HepG2 (cell line): ENCODE measurements around the gene GAL3ST1. TPM values are rescaled to one million over a fixed set of nuclear protein-coding genes. Genes with fewer than 3 reads are reported as not detected.

Source experiments
- AGO2 ChIP-seq: fragments of 200-400 bp; formaldehyde crosslinking; optimal IDR thresholded peaks from 2 replicates; pipeline ENCODE3; 2017; ENCODE audit warnings: mild to moderate bottlenecking, low read depth, low read length, moderate library complexity
- HES4 ChIP-seq: sonication (generic); formaldehyde crosslinking; IDR thresholded peaks from 2 replicates; pipeline ENCODE4 v1.9.0; 2021; ENCODE audit warnings: mild to moderate bottlenecking, missing genetic modification reagents, borderline replicate concordance
- HNRNPL ChIP-seq: fragments of 200-400 bp; formaldehyde crosslinking; IDR thresholded peaks from 2 replicates; pipeline ENCODE4 v1.6.1; 2017; ENCODE audit warnings: mild to moderate bottlenecking, low read depth, low read length
- RBM22 ChIP-seq: fragments of 200-400 bp; formaldehyde crosslinking; optimal IDR thresholded peaks from 2 replicates; pipeline ENCODE3; 2017; ENCODE audit warnings: mild to moderate bottlenecking, low read length, moderate library complexity
- ZNF552 ChIP-seq: sonication (generic); formaldehyde crosslinking; IDR thresholded peaks from 2 replicates; pipeline ENCODE4 v1.9.0; 2022; ENCODE audit warnings: missing genetic modification reagents, mild to moderate bottlenecking, borderline replicate concordance
- polyA plus RNA-seq, 8 experiments: library from polyadenylated mRNA; depleted of rRNA in 3 of 8; stranded (reverse) in 7 of 8; unstranded in 1 of 8; fragments of >200 nt; fragmentation: Illumina TruSeq in 4 of 8; extraction: Trizol in 4 of 8; gene quantifications; 2 replicates each; pipeline versions ENCODE4 v1.2.1 to v1.2.3, GENCODE V29; 2011 to 2016; ENCODE audit warnings: low read depth in 4 of 8, missing spikeins in 1 of 8, mixed read lengths in 1 of 8; ENCODE audit not compliant: insufficient read depth in 1 of 8
- total RNA-seq, 5 experiments: library from RNA; depleted of rRNA; stranded (reverse); fragments of >200 nt; fragmentation: Illumina TruSeq; extraction: Trizol; gene quantifications; 2 replicates each; pipeline ENCODE4 v1.2.3, GENCODE V29; 2016; ENCODE audit warnings: low read depth in 1 of 5
- TF ChIP-seq, protein P1 (sequence below): sonication (generic); formaldehyde crosslinking; IDR thresholded peaks from 2 replicates; pipeline ENCODE4 v1.4.0; 2020; ENCODE audit warnings: missing genetic modification reagents, borderline replicate concordance
- TF ChIP-seq, protein P2 (sequence below): sonication (generic); IDR thresholded peaks from 2 replicates; pipeline ENCODE4 v1.6.1; 2016; ENCODE audit warnings: low read depth, borderline replicate concordance

GAL3ST1 gene
- total and polyA plus RNA-seq, 2 of the 13 experiments (the other 11 are each of a cell fraction or from before 2014, with no cell fraction given) = 4.4 to 14.7 TPM

DNA sequence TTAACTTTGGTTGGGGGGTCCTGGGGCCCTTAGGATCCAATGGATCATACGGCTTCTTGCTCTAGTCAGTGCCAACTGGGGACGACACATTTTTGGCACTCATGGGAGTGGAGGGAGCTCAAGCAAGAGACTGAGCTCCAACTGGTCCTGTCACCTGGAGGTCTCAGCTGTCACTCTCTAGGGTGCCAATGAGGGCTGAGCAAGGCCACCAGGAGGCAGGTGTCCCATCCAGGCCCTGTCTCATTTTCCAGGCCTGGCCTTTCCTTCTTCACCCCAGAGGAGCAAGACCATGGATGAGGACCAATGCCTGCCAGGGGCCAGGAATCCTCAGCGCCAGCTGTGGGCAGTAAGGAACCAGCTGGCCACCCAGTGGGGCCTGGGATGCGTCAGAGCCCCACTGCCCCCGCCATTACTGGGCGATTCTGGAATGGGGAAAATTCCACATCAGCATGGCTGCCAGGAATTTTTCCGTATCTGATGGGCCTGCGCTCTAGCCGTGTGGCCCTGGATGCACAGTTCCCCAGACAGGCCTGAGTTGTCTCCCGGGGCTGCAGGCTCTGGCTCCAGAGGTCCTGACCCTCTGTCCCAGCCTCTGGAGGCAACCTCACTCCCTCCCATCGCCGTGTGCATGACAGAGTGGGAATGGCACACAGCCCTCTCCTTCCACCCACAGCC is 669 bp upstream of the GAL3ST1 start (continued):
- TF ChIP-seq, protein P1, sequence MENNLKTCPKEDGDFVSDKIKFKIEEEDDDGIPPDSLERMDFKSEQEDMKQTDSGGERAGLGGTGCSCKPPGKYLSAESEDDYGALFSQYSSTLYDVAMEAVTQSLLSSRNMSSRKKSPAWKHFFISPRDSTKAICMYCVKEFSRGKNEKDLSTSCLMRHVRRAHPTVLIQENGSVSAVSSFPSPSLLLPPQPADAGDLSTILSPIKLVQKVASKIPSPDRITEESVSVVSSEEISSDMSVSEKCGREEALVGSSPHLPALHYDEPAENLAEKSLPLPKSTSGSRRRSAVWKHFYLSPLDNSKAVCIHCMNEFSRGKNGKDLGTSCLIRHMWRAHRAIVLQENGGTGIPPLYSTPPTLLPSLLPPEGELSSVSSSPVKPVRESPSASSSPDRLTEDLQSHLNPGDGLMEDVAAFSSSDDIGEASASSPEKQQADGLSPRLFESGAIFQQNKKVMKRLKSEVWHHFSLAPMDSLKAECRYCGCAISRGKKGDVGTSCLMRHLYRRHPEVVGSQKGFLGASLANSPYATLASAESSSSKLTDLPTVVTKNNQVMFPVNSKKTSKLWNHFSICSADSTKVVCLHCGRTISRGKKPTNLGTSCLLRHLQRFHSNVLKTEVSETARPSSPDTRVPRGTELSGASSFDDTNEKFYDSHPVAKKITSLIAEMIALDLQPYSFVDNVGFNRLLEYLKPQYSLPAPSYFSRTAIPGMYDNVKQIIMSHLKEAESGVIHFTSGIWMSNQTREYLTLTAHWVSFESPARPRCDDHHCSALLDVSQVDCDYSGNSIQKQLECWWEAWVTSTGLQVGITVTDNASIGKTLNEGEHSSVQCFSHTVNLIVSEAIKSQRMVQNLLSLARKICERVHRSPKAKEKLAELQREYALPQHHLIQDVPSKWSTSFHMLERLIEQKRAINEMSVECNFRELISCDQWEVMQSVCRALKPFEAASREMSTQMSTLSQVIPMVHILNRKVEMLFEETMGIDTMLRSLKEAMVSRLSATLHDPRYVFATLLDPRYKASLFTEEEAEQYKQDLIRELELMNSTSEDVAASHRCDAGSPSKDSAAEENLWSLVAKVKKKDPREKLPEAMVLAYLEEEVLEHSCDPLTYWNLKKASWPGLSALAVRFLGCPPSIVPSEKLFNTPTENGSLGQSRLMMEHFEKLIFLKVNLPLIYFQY = no peak
- TF ChIP-seq HNRNPL (peak; percentile 19; the same call in 1 of the 2 replicates), ZNF552 (CRISPR knock-in tag) (no peak), HES4 (CRISPR knock-in tag) (peak; percentile 54; the same call in 1 of the 2 replicates), AGO2 (peak; percentile 75), RBM22 (peak; percentile 48)
- TF ChIP-seq, protein P2, sequence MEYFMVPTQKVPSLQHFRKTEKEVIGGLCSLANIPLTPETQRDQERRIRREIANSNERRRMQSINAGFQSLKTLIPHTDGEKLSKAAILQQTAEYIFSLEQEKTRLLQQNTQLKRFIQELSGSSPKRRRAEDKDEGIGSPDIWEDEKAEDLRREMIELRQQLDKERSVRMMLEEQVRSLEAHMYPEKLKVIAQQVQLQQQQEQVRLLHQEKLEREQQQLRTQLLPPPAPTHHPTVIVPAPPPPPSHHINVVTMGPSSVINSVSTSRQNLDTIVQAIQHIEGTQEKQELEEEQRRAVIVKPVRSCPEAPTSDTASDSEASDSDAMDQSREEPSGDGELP = peak; percentile 27; the same call in 1 of the 2 replicates
